ENCODE measurements around the gene C20orf144. TPM values are rescaled to one million over a fixed set of nuclear protein-coding genes. Genes with fewer than 3 reads are reported as not detected.

The C20orf144 gene
- total RNA-seq, 2 experiments from 2014 or later = 0.30 to 0.33 TPM

DNA sequence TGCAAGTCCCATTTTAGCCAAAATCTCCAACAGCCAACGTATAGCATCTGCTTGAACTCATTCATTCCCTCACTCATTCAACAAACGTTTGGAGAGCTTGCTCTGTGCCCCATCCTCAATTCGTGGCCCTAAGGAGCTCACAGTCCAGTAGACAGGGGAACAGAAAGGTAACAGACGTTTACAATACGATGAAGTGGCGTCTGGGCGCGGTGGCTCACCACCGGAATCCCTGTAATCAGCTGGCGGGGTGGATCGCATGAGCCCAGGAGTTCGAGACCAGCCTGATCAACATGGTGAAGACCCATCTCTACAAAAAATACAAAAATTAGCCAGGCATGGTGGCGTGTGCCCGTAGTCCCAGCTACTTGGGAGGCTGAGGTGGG, 24.8 kb downstream of the C20orf144 start:
- peaks cover 18% of the 10 kb centered on the region for H3K36me3 Mint-ChIP-seq (ENCODE audit: low read depth)
- no peak for DNase-seq
- no peaks in the 10 kb centered on the region for H3K9me3 Mint-ChIP-seq
- no peaks in the 10 kb centered on the region for H3K27me3 Mint-ChIP-seq
- H3K4me3 Mint-ChIP-seq = peak overlapping the region; percentile 60
- ChIA-PET CTCF (interaction anchor here (0.6 to 1.3 kb wide), 4 partner anchors 20 to 246 kb away, joined by 3 to 4 read pairs (median 3); partner anchors contain the start of genes ACTL10 and ZNF341), POLR2A (interaction anchor here (1.0 to 5.4 kb wide), 9 partner anchors 8 to 425 kb away, joined by 3 to 58 read pairs (median 7); partner anchors contain the start of genes ACTL10, C20orf144, CBFA2T2 and EIF2S2)
- H3K4me1 Mint-ChIP-seq = peaks cover 78% of the 10 kb centered on the region
- peak overlapping the region; percentile 76 for H3K27ac Mint-ChIP-seq

DNA sequence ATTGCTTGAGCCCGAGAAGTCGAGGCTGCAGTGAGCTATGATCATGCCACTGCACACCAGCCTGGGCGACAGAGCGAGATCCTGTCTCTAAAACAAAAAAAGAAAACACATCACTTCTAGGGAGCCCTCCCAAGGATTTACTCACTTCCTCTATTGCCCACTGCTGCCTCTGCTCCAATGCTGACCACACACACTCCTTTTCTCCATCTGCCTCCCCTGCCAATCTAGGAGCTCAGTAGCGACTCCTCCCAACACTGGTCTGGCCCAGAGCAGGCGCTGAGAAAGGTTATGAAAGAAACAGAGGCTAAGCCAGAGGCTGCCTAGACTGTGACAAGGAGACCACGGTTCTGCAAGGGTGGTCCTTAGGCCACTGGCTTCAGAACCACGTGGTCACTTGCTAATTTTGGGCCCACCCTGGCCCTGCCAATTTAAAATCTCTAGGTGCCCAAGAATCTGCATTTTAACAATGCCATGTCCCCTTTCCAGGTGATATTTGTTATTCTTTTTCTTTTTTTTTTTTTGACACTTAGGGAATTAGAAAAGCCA, 25.3 kb downstream of the C20orf144 start:
- CTCF ChIA-PET = interaction anchor here (0.6 to 2.1 kb wide), 6 partner anchors 8 to 246 kb away, joined by 3 to 6 read pairs (median 4); partner anchors contain the start of genes ACTL10, PXMP4 and ZNF341
- H3K36me3 Mint-ChIP-seq (ENCODE audit: low read depth) = peaks cover 14% of the 10 kb centered on the region
- no peaks in the 10 kb centered on the region for H3K27me3 Mint-ChIP-seq
- DNase-seq = no peak
- H3K9me3 Mint-ChIP-seq = no peaks in the 10 kb centered on the region
- peak overlapping the region; percentile 76 for H3K27ac Mint-ChIP-seq
- peaks cover 76% of the 10 kb centered on the region for H3K4me1 Mint-ChIP-seq
- POLR2A ChIA-PET = interaction anchor here (1.0 to 5.4 kb wide), 8 partner anchors 8 to 198 kb away, joined by 3 to 58 read pairs (median 8); partner anchors contain the start of genes ACTL10, C20orf144, CBFA2T2 and PXMP4
- H3K4me3 Mint-ChIP-seq = no peak overlapping the region

DNA sequence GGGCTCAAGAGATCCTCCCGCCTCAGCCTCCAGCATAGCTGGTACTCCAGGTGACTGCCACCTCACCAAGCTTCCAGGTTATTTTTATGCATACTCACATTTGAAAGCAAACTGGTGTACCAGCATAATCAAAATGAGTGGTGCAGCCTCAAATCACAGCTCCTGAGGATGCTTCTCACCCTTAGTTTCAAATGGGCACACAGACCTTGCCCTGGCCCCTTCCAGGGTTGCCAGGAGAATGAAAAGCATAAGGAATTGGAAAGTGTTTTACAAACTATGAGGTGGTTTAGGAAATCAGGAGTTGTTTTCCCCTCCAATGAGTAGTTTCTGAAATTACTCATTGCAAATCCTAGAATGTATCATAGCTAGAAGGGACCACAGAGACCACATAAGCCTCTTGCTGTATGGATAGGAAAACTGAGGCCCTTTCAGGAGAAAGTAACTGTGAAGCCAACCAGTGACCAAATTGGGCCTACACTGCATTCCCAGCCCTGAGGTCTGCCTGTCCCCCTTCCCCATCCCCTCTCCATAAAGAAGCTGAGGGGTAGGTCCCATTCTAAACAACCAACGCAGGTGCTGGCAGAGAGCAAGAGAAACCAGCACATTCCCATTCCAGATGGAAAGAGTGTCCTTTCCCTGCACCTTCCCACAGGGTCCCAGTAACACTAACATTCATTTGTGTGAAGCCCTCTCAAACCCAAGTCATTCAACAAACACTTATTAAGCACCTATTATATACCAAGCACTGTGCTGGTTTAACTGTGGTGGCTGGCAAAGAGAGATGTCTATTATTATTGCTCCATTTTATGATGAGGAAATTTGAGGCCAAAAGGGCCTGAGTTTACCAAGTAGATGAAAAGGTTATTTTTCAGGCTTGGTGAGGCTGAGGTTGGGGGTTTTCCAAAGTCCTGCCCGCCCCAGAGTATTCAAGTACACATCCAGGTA, 26.1 kb downstream of the C20orf144 start:
- ChIA-PET POLR2A (interaction anchor here (1.3 to 5.4 kb wide), 8 partner anchors 9 to 44 kb away, joined by 4 to 58 read pairs (median 8); partner anchors contain the start of genes ACTL10, C20orf144, PXMP4 and ZNF341), CTCF (interaction anchor here (1.0 to 2.1 kb wide), 5 partner anchors 9 to 245 kb away, joined by 3 to 6 read pairs (median 4); partner anchors contain the start of genes ACTL10 and PXMP4)
- Mint-ChIP-seq H3K9me3 (no peaks in the 10 kb centered on the region), H3K4me3 (no peak overlapping the region), H3K27ac (peak overlapping the region; percentile 95), H3K4me1 (peaks cover 68% of the 10 kb centered on the region), H3K27me3 (no peaks in the 10 kb centered on the region), H3K36me3 (ENCODE audit: low read depth) (peaks cover 11% of the 10 kb centered on the region)
- DNase-seq = no peak

DNA sequence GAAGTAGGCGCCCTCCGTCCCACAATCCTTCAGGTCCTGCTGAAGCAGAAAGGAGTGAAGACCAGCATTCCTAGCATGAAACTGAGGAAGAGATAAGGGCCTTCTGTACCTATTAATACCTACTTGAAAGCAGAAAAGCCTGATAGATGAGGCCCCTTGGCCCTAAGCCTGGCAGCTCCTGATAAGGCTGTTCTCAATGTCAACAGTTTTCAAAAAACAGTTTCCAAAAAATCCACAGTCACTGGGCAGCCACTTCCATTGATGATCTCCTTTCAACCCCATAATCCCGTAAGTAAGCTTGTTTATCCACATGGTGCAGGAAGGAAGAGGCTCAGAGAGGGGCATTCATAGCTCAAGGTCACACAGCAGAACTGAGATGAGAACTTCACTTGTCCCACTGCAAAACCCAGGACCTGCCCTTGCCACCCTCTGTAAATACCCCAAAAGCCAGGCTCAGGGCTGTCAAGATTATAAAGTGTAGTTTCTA, 26.9 kb downstream of the C20orf144 start:
- ChIA-PET CTCF (interaction anchor here (1.1 to 2.1 kb wide), 3 partner anchors 9 to 31 kb away, joined by 3 to 6 read pairs (median 4); partner anchors contain the start of gene PXMP4), POLR2A (interaction anchor here (1.3 to 5.4 kb wide), 8 partner anchors 10 to 423 kb away, joined by 4 to 58 read pairs (median 15); partner anchors contain the start of genes ACTL10, C20orf144, EIF2S2 and PXMP4)
- Mint-ChIP-seq H3K4me1 (peaks cover 65% of the 10 kb centered on the region), H3K4me3 (no peak overlapping the region), H3K27ac (peak overlapping the region; percentile 95), H3K27me3 (no peaks in the 10 kb centered on the region), H3K36me3 (ENCODE audit: low read depth) (peaks cover 11% of the 10 kb centered on the region), H3K9me3 (no peaks in the 10 kb centered on the region)
- no peak for DNase-seq

DNA sequence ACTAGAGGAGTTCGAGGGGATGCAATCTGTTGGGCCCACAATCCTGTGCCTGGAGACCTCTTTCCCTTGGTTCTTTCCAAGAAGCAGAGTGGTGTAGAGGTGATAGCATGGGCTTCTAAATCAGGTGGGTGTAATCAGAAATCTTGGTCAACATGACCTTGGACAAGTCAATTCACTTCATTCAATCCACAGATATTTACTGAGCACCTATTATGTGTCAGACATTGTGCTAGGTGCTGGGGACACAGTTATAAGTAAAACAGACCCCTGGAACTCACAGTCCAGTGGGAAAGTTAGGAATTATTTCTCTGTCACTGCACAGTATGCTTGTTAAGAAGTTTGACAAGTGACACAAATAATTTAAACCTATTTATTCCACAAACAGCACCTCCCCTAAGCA, 27.4 kb downstream of the C20orf144 start:
- H3K4me3 Mint-ChIP-seq = peak overlapping the region; percentile 11
- peaks cover 9% of the 10 kb centered on the region for H3K36me3 Mint-ChIP-seq (ENCODE audit: low read depth)
- ChIA-PET CTCF (interaction anchor here (0.5 to 2.1 kb wide), 6 partner anchors 21 to 1086 kb away, joined by 3 to 6 read pairs (median 4); partner anchors contain the start of genes ACTL10 and PXMP4), POLR2A (interaction anchor here (1.3 to 5.4 kb wide), 6 partner anchors 10 to 423 kb away, joined by 4 to 58 read pairs (median 16); partner anchors contain the start of genes ACTL10, EIF2S2, PXMP4 and ZNF341)
- no peaks in the 10 kb centered on the region for H3K9me3 Mint-ChIP-seq
- no peak for DNase-seq
- H3K27me3 Mint-ChIP-seq = no peaks in the 10 kb centered on the region
- peak overlapping the region; percentile 95 for H3K27ac Mint-ChIP-seq
- peaks cover 60% of the 10 kb centered on the region for H3K4me1 Mint-ChIP-seq

DNA sequence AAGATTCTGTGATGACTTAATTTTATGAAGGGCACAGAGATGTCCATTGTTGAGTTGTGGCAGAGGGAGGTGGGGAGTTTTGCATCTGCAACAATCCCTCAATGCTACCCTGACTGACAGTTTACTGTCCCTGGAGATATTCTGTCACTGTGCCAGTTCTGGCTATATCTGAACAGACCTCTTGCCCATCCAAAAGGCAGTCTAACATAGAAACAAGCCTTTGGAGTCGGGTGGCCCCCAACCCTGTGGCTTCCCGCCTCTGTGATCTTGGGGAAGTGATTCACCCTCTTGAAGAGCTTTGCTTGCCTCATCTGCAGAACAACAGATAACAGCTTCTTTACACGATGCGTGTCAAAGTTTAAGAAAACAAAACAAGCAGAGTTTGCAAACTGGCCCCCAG, 27.8 kb downstream of the C20orf144 start:
- DNase-seq = peak; percentile 64
- H3K9me3 Mint-ChIP-seq = no peaks in the 10 kb centered on the region
- H3K4me1 Mint-ChIP-seq = peaks cover 55% of the 10 kb centered on the region
- H3K36me3 Mint-ChIP-seq (ENCODE audit: low read depth) = peaks cover 5% of the 10 kb centered on the region
- ChIA-PET POLR2A (interaction anchor here (1.3 to 5.4 kb wide), 8 partner anchors 11 to 422 kb away, joined by 4 to 58 read pairs (median 8); partner anchors contain the start of genes ACTL10, EIF2S2, PXMP4 and ZNF341), CTCF (interaction anchor here (0.5 to 2.0 kb wide), 5 partner anchors 21 to 1086 kb away, joined by 3 to 5 read pairs (median 4); partner anchors contain the start of genes ACTL10 and PXMP4)
- peak overlapping the region; percentile 47 for H3K4me3 Mint-ChIP-seq
- no peaks in the 10 kb centered on the region for H3K27me3 Mint-ChIP-seq
- peak overlapping the region; percentile 95 for H3K27ac Mint-ChIP-seq

DNA sequence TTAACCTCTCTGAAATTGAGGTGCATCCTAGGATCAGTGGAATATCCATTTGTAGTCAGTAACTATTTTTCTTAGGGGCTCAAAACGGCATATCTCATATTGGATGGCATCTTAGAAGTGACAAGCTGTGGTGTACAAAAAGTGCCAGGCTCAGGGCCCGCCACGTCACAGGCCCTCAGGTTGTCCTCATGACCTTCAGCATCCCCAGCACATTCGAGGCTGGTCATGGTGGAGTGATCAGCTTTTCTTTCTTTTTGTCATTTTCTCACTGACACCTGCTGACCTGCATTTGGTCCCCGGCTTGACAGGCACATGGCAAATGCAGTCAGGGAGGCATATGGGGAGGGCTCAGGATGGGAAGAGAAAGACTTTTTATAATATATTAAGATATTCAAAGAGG, 31.2 kb downstream of the C20orf144 start:
- Mint-ChIP-seq H3K9me3 (peaks cover under 1% of the 10 kb centered on the region), H3K4me1 (peaks cover 33% of the 10 kb centered on the region), H3K27ac (no peak overlapping the region), H3K27me3 (no peaks in the 10 kb centered on the region), H3K4me3 (no peak overlapping the region), H3K36me3 (ENCODE audit: low read depth) (no peaks in the 10 kb centered on the region)
- DNase-seq = no peak
- CTCF ChIA-PET = no interaction called here
- POLR2A ChIA-PET = interaction anchor here (0.7 to 4.8 kb wide), 3 partner anchors 27 to 39 kb away, joined by 3 to 28 read pairs (median 3); partner anchors contain the start of genes ACTL10, PXMP4 and ZNF341

DNA sequence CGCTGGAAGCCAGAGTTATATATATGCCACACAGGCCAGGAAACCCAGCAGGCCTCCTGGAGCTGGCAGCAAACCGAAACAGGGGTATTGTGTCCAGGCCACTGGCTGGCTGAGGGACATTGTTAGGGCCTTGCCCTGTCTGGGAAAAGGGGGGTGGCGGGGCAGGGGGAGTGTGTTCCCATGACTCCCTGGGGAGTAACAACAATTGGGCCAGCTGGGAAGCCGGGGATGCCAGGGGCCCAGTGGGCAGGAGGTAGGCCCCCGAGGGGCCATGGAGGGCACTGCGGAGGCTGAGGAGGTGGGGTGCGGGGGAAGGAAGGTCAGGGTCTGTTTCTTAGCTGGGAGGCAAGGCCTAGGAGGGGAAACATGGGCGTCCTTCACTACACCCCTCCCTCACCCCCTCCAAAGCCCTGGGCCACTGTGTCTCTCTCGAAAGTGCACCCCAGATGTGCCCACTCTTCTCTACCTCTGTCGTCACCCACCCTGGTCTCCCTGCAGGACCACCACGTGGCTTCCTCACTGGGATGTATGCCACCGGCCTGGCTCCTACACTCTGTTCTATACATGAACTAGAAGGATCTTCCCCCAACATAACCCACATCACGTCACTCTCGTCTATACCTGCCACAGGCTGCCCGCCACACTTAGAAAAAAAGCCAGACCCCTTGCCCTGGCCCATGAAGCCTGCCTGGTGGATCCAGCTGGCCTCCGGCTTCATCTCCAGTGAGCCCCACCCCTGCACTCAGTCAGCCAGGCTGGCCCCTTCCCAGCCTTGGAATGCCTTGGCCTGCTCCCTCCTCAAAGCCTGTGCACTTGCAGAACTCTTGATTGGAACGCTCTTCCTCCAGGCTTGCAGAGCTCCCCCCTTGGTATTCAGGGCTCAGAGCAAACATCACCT, 31.9 kb downstream of the C20orf144 start:
- peaks cover 3% of the 10 kb centered on the region for H3K9me3 Mint-ChIP-seq
- peaks cover 26% of the 10 kb centered on the region for H3K4me1 Mint-ChIP-seq
- POLR2A ChIA-PET = interaction anchor here (1.1 to 4.8 kb wide), 3 partner anchors 26 to 38 kb away, joined by 3 to 28 read pairs (median 6); partner anchors contain the start of genes ACTL10, PXMP4 and ZNF341
- CTCF ChIA-PET = no interaction called here
- no peaks in the 10 kb centered on the region for H3K27me3 Mint-ChIP-seq
- DNase-seq = no peak
- peaks cover 4% of the 10 kb centered on the region for H3K36me3 Mint-ChIP-seq (ENCODE audit: low read depth)
- H3K4me3 Mint-ChIP-seq = no peak overlapping the region
- H3K27ac Mint-ChIP-seq = no peak overlapping the region

DNA sequence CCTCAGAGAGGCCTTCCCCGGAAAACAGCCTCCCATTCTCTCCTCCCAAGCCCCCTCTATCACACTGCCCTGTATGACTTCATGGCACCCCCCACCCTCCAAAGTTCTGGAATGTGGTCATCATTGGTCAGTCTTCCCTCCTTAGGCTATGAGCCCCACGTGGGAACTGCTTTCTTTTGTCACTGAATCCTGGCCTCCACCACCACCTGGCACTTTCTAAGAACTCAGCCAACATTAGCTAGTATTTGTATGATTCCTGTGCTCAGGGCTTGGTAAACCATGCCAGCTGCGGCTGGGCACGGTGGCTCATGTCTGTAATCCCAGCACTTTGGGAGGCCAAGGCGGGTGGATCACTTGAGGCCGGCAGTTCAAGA, 32.5 kb downstream of the C20orf144 start:
- Mint-ChIP-seq H3K9me3 (peaks cover 3% of the 10 kb centered on the region), H3K36me3 (ENCODE audit: low read depth) (peaks cover 5% of the 10 kb centered on the region), H3K4me3 (no peak overlapping the region), H3K27me3 (no peaks in the 10 kb centered on the region), H3K27ac (no peak overlapping the region), H3K4me1 (peaks cover 20% of the 10 kb centered on the region)
- POLR2A ChIA-PET = interaction anchor here (1.9 kb wide), 1 partner anchor 26 kb away, joined by 6 read pairs; the partner anchor contains the start of gene PXMP4
- no peak for DNase-seq
- CTCF ChIA-PET = no interaction called here

DNA sequence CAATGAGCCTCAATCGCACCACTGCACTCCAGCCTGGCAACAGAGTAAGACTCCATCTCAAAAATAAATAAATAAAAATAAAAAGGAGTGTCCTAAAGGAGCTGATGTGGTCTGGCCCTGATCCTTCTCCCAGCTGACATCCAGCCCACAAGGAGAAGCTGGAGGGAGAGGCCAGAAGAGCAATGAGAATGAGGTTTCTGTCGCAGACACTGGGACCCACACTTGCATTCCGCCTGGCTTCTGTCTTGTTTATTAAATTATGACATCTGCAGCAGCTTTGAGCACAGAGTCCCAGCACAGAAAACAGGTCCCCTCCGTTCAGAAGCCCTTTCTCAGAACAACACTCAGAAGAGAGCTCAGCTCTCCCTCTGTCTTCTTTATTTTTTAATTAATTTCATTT, 34.3 kb downstream of the C20orf144 start:
- H3K27me3 Mint-ChIP-seq = no peaks in the 10 kb centered on the region
- H3K9me3 Mint-ChIP-seq = peaks cover 3% of the 10 kb centered on the region
- peaks cover 5% of the 10 kb centered on the region for H3K36me3 Mint-ChIP-seq (ENCODE audit: low read depth)
- no peak overlapping the region for H3K27ac Mint-ChIP-seq
- CTCF ChIA-PET = no interaction called here
- no peak for DNase-seq
- H3K4me3 Mint-ChIP-seq = no peak overlapping the region
- POLR2A ChIA-PET = interaction anchor here (1.8 kb wide), 1 partner anchor 24 kb away, joined by 5 read pairs; the partner anchor contains the start of gene PXMP4
- peaks cover 5% of the 10 kb centered on the region for H3K4me1 Mint-ChIP-seq

DNA sequence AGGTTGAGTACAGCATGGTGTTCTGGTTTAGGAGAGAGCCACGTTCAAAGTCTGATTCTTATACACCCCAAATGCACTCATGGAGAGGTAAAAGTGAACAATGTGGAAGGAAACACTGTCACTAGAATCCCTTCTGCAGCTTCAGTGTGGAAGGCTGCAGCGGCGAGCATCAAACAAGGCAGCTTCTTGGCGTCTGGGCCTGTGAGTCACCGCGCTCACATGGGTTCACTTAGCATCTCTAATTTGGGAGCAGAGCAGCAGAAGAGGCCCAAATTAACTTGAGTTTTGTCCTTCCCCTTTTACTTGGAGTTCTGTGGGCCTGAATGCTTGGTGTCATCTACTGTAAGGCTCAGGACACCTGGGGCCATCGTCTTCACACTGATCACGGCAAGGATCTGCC, 35.0 kb downstream of the C20orf144 start:
- CTCF ChIA-PET = no interaction called here

More for the DNA sequence above, 35.0 kb downstream of the C20orf144 start:
- Mint-ChIP-seq H3K4me3 (no peak overlapping the region), H3K27ac (no peak overlapping the region), H3K27me3 (no peaks in the 10 kb centered on the region), H3K9me3 (peaks cover 3% of the 10 kb centered on the region), H3K36me3 (ENCODE audit: low read depth) (peaks cover 7% of the 10 kb centered on the region), H3K4me1 (peaks cover 1% of the 10 kb centered on the region)
- POLR2A ChIA-PET = interaction anchor here (1.8 kb wide), 1 partner anchor 23 kb away, joined by 5 read pairs; the partner anchor contains the start of gene PXMP4
- no peak for DNase-seq

All from activated CD4-positive, alpha-beta memory T cell treated with anti-CD3 and anti-CD28 coated beads, Interleukin-2, amount 10 ng/mL, durations not matched to agents 7 days and 5 days (primary cell).